GM21825 (cell line): ENCODE data around the gene SYNC.

Source experiments
- ATAC-seq: cut with Tn5 transposase; IDR thresholded peaks from one replicate; pipeline ENCODE4 v1.9.1; 2021; ENCODE audit warnings: mild to moderate bottlenecking, moderate library complexity; ENCODE audit not compliant: unreplicated experiment

Gene SYNC

GRCh38 chr1:32702599-32703478, at the start of gene SYNC:
SYNC (minus strand) TSS chr1:32702770; CDS start chr1:32702660, 110 bp downstream.
- ATAC-seq = no peak

- ATAC-seq = no peak
Observed at GRCh38 chr1:32749771-32750170, 47.2 kb upstream of the SYNC start.

- no peak for ATAC-seq
Observed at GRCh38 chr1:32749332-32749731, 46.8 kb upstream of the SYNC start.

- no peak for ATAC-seq
Observed at GRCh38 chr1:32748926-32749325, 46.4 kb upstream of the SYNC start.

- no peak for ATAC-seq
Observed at GRCh38 chr1:32748348-32748747, 45.8 kb upstream of the SYNC start.

GRCh38 chr1:32746130-32746529, 43.6 kb upstream of the SYNC start:
- no peak for ATAC-seq

DNA sequence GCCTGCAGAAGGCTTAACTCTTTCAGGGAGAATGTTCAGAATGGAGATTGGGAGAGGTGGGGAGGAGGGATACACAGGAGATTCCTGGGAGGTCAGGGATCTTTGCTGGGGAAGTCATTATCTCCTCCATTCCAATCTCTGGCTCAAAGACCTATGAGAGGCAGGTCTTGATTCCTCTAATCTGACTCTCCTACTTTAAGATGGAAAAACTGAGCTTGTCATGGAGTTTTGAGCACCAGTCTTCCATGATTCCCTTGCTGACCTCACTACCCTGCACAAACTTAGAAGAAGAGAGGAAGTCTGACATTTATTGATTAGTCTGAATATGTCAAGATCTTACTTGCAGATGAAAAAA, 41.5 kb upstream of the SYNC start:
- ATAC-seq = no peak

GRCh38 chr1:32743380-32744070, 41.0 kb upstream of the SYNC start:
- ATAC-seq = no peak

DNA sequence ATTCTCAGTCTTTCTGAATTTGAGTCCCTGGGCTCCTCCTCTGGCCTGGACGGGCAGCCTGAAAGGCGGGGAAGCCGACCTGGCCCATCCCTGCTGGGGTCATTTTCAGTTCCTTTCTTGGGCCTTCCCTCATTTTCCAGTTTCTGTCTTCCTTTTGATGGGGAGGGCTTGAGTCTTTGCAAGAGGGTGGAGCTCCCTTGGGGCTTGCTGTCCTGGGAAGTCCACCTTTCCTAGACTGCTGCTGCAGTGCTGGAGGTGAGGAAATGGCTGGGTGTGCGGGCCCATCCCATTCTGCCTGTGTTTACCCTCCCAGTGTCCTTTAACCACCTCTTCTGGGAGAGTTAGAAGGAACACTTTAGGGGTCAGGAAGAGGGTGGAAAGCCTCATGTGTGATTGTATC, 40.4 kb upstream of the SYNC start:
- ATAC-seq = no peak

GRCh38 chr1:32742199-32742947, 39.8 kb upstream of the SYNC start:
- no peak for ATAC-seq

GRCh38 chr1:32741413-32742198, 39.0 kb upstream of the SYNC start:
- no peak for ATAC-seq

- no peak for ATAC-seq
Observed at GRCh38 chr1:32741059-32741412, 38.5 kb upstream of the SYNC start.

DNA sequence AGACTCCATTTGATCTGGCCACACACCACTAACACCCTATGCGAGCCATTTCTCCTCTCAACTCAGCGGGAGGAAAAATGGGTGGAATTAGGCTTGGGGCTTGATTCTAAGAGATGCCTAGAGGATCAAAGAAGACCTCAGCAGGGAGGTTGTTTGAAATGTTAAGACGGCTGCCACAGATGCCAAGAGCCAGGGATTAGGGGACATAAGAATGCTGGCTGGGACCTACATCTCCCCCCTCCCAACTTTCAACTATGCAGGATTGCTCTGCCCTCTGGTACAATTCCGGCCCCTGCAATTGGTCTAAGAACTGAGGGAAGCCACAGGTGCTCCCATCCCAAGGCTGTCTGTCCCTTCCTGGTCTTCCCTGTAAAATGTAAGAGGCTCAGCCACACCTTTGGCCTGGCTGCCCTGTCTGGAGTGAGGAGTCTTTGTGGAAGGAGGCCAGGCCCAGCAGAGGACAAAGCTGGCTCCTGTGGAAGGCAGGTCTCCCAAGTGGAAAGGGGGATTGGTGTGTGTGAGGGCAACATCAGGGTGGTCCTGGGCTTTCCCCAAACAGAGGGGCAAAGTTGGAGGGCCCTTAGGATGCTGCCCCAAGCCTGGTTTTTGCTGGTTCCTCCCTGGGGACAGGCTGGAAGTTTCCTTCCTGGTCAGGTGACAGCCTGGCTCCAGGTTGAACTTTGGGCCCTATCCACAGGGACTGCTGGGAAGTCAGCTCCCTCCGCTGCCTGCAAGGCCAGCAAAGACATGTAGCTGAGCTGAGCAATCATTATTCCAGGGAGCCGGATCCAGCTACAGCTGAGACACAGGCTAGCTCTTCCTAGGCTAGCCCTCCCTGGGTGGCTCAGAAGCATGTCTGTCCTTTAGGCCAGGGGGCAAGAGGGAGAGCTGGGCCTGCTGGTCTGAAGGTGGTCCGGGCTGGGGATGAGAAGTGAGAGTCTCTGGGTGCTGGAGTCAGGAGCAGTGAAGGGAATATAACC, 34.5 kb upstream of the SYNC start:
- no peak for ATAC-seq

DNA sequence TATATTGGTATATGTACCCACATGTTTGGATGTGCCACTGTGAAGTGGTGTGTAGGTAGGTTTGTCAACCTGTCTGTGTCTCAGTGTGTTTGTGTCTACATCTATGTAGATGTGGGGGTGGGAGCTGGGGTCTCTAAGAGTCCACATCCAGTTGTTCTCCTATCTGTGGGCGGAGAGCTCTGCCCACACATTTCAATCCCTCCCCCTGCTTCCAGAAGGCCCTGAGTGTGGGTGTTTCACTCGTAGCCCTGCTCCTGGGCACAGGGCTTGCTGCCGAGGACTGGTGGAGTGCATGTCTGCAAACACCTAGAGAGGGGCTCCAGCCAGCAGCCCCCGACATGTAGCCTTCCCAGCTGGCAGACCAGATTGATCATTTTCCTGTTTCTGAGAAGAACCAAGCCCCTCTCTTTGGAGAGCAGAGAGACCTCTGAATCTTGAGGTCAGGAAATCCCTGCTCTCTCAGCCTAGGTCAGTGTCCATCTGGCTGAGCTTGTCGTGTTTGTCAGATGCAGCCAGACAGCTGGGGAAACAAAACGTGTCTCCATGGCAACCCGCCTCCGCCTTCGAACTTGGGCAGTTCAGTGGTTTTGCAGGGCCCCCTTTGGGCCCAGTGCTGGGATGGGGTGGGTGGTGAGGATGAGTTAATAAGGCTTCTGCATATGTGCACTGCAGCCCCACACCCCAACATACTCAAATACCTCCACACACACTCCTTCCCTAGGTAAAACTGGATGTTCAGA, 31.2 kb upstream of the SYNC start:
- ATAC-seq = no peak

GRCh38 chr1:32729254-32730046, 26.9 kb upstream of the SYNC start:
- no peak for ATAC-seq

DNA sequence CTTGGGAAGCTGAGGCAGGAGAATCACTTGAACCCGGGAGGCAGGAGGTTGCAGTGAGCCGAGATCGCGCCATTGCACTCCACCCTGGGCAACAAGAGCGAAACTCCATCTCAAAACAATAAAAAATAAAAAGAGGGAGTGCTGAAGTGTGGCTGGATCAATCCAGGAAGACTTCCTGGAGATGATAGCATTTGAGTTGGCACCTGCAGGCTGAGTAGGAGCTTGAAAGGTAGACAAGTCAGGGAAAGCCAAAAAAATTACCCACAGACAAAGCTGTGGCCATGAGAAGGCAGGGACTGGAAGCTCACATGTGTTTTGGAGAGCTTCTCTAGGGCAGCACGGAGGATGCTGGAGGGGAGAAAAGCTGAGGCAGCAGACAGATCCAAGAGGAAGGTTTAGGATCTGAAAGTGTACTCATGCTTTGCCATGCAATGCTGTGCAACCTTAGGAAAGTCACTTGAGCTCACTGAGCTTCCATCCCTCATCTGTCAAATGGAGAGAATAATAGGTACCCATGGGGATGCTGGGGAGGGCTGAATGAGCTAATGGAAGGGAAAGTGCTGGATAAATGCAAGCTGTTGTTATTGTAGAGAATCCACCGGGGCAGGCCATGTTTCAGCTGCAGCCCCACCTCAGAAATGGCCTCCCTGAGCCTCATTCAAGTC, 26.0 kb upstream of the SYNC start:
- no peak for ATAC-seq

GRCh38 chr1:32727876-32728275, 25.3 kb upstream of the SYNC start:
- ATAC-seq = no peak

GRCh38 chr1:32725615-32725982, 23.0 kb upstream of the SYNC start:
- ATAC-seq = no peak
